Esophagus muscularis mucosa (tissue), 4 donors: Measurements from ENCODE around the gene FBLN1. TPM values are rescaled to one million over a fixed set of nuclear protein-coding genes. Genes with fewer than 3 reads are reported as not detected.

Source experiments
- DNase-seq: peaks from one replicate; pipeline ENCODE4 v3.0.0-alpha.2; 2017; ENCODE audit errors: extremely low spot score
- H3K27ac ChIP-seq, 4 donors: fragments of 200-600 bp; sonication (generic); replicated peaks in 1 of 4; 1 replicate in 3 of 4; 2 replicates in 1 of 4; pipeline ENCODE4 v1.5.1; 2016 to 2019; ENCODE audit warnings: mild to moderate bottlenecking in 1 of 4
- H3K27me3 ChIP-seq, 4 donors: fragments of 200-600 bp; sonication (generic); one replicate each; pipeline versions ENCODE4 v1.5.1 to v1.6.0; 2016 to 2019
- H3K36me3 ChIP-seq, 4 donors: fragments of 200-600 bp; sonication (generic); one replicate each; pipeline ENCODE4 v1.5.1; 2016 to 2019
- H3K4me1 ChIP-seq, 4 donors: fragments of 200-600 bp; sonication (generic); one replicate each; pipeline ENCODE4 v1.5.1; 2016 to 2019
- H3K4me3 ChIP-seq, 4 donors: fragments of 200-600 bp; sonication (generic); 1 replicate in 2 of 4; 2 replicates in 2 of 4; pipeline ENCODE4 v1.5.1; 2016 to 2019; ENCODE audit warnings: mild to moderate bottlenecking in 4 of 4, moderate library complexity in 1 of 4
- H3K9me3 ChIP-seq, 4 donors: fragments of 200-600 bp; sonication (generic); 1 replicate in 3 of 4; 2 replicates in 1 of 4; pipeline ENCODE4 v1.5.1; 2016 to 2019
- CTCF ChIP-seq, 3 experiments: fragments of 200-600 bp in 2 of 3; fragments of 450-650 bp in 1 of 3; sonication (generic) in 2 of 3; IDR thresholded peaks; one replicate each; pipeline ENCODE4 v1.5.1; 2017 to 2019; ENCODE audit warnings: antibody characterized with exemption in 3 of 3, mild to moderate bottlenecking in 2 of 3, moderate library complexity in 1 of 3
- EP300 ChIP-seq: sonication (generic); formaldehyde crosslinking; IDR thresholded peaks from one replicate; pipeline ENCODE4 v1.6.1; 2017; ENCODE audit warnings: antibody characterized with exemption
- POLR2A ChIP-seq: fragments of 450-650 bp; IDR thresholded peaks from one replicate; pipeline ENCODE4 v1.6.1; 2017; ENCODE audit warnings: antibody characterized with exemption, moderate library complexity, mild to moderate bottlenecking, low read depth
- POLR2AphosphoS5 ChIP-seq, 2 donors: sonication (generic); formaldehyde crosslinking; IDR thresholded peaks; one replicate each; pipeline ENCODE4 v1.6.1; 2017; ENCODE audit warnings: antibody characterized with exemption in 2 of 2
- WGBS: methylation state at CpG from one replicate; pipeline ENCODE4 v1.1.5; 2018; 5-methylcytosine and 5-hydroxymethylcytosine counted together
- intact Hi-C: fragments of 100-400 bp; cut with DNase I; formaldehyde crosslinking; loops from one replicate; pipeline ENCODE4 v1.15.1; 2023
- total RNA-seq, 4 donors: library from RNA; depleted of rRNA; stranded (reverse); fragments of >200 nt; gene quantifications; one replicate each; pipeline versions ENCODE4 v1.1.0 to v1.2.1, GENCODE V29; 2016

The FBLN1 gene
- 100 to 1,000 TPM; 355 to 534 (median 417) TPM for total RNA-seq

DNA sequence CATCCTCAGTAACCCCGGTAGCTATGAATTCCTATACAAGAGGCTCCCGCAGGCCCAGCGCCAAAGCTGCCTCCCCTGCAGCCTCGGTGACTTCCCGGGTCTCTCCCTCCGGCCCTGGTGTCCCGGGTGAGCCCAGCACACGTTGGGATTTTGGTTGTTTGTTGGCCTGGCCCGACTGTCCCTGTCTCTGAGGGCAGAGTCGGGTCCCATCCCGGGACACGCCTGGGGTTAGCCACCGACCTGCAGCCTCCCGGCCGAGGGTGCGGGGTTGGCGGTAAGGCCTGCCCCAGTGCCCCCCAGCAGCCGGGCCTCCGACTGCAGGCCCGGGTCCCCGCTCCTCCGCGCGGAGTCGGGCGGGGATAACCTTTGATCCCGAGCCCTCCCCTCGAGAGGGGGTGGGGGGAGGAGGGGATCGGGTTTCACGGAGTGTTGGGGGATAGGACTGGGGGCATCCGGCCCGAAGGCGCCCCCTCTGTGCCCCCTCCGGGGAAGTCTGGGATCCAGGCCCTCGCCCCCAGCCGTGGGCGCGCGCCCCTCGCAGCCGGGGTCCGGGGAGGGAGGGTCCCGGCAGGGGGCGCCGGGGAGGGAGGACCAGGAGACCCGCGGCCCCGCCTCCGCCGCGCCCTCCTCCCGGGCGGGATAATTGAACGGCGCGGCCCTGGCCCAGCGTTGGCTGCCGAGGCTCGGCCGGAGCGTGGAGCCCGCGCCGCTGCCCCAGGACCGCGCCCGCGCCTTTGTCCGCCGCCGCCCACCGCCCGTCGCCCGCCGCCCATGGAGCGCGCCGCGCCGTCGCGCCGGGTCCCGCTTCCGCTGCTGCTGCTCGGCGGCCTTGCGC is at the start of gene FBLN1:
TSS of gene FBLN1 (plus strand) at position 669 of the 835 bp plus-strand sequence. CDS start at position 772, 103 bp downstream.
- WGBS, result 25% methylated on average over 25 of the region's 89 CpGs
- H3K36me3 ChIP-seq, result no peaks in the 10 kb centered on the region
- TF ChIP-seq EP300 (no peak), POLR2AphosphoS5 (IDR thresholded peaks at IDR 0.05) (peak in 1 of 2 donors; percentile 47), CTCF (IDR thresholded peaks at IDR 0.05) (peak in 1 of 3 experiments; percentile 3), POLR2A (no peak)
- DNase-seq, result no peak
- no peaks in the 10 kb centered on the region for H3K9me3 ChIP-seq
- H3K27me3 ChIP-seq, result peaks cover 0 to 29% (median 7%) of the 10 kb centered on the region in 4 donors
- intact Hi-C loops, result loop anchor here (5.0 kb wide), 1 partner anchor 50 kb away; no protein-coding TSS in a partner anchor
- peak within 1 kb of the TSS; percentile 60 to 72 (median 63) for H3K4me3 ChIP-seq
- H3K4me1 ChIP-seq, result peaks cover 7 to 84% (median 67%) of the 10 kb centered on the region in 4 donors
- H3K27ac ChIP-seq, result peak within 1 kb of the TSS; percentile 76 to 82 (median 80)

GRCh38 chr22:45453764-45454163 is 48.9 kb upstream of the FBLN1 start:
- 95% methylated on average over 6 of the region's 6 CpGs for WGBS
- Histone ChIP-seq H3K36me3 (no peaks in the 10 kb centered on the region), H3K4me3 (no peak overlapping the region), H3K27ac (peak overlapping the region in 1 of 4 donors; percentile 80), H3K4me1 (peaks cover 0 to 46% (median 31%) of the 10 kb centered on the region in 4 donors), H3K27me3 (peaks cover 0 to 13% (median 0%) of the 10 kb centered on the region in 4 donors), H3K9me3 (no peaks in the 10 kb centered on the region)
- TF ChIP-seq EP300, result no peak
- no peak for TF ChIP-seq CTCF (IDR thresholded peaks at IDR 0.05)
- no peak for TF ChIP-seq POLR2AphosphoS5 (IDR thresholded peaks at IDR 0.05)
- no peak for TF ChIP-seq POLR2A
- no peak for DNase-seq
- intact Hi-C loops, result loop anchor here (5.0 kb wide), 1 partner anchor 49 kb away; the partner anchor contains the start of gene FBLN1

GRCh38 chr22:45454275-45454674 is 48.4 kb upstream of the FBLN1 start:
- H3K36me3 ChIP-seq, result no peaks in the 10 kb centered on the region
- WGBS, result 78% methylated on average over 4 of the region's 4 CpGs
- no peak overlapping the region for H3K27ac ChIP-seq
- no peak for DNase-seq
- intact Hi-C loops, result loop anchor here (5.0 kb wide), 1 partner anchor 48 kb away; the partner anchor contains the start of gene FBLN1
- no peak for TF ChIP-seq POLR2A
- no peak for TF ChIP-seq EP300
- TF ChIP-seq CTCF (IDR thresholded peaks at IDR 0.05), result no peak
- no peak for TF ChIP-seq POLR2AphosphoS5 (IDR thresholded peaks at IDR 0.05)
- no peak overlapping the region for H3K4me3 ChIP-seq
- peaks cover 0 to 41% (median 31%) of the 10 kb centered on the region in 4 donors for H3K4me1 ChIP-seq
- H3K9me3 ChIP-seq, result no peaks in the 10 kb centered on the region
- peaks cover 0 to 17% (median 0%) of the 10 kb centered on the region in 4 donors for H3K27me3 ChIP-seq

GRCh38 chr22:45455212-45455611 is 47.5 kb upstream of the FBLN1 start:
- intact Hi-C loops, result no loop called here
- no peak overlapping the region for H3K27ac ChIP-seq

More at GRCh38 chr22:45455212-45455611, 47.5 kb upstream of the FBLN1 start:
- H3K4me1 ChIP-seq, result peaks cover 0 to 42% (median 27%) of the 10 kb centered on the region in 4 donors
- H3K27me3 ChIP-seq, result peaks cover 0 to 23% (median 0%) of the 10 kb centered on the region in 4 donors
- WGBS, result 80% methylated on average over 13 of the region's 14 CpGs
- H3K36me3 ChIP-seq, result no peaks in the 10 kb centered on the region
- DNase-seq, result no peak
- no peak for TF ChIP-seq EP300
- no peak for TF ChIP-seq CTCF (IDR thresholded peaks at IDR 0.05)
- no peak overlapping the region for H3K4me3 ChIP-seq
- H3K9me3 ChIP-seq, result no peaks in the 10 kb centered on the region
